Pancreas (tissue), 10 donors: ENCODE data around the gene RAP1GAP2. TPM values are rescaled to one million over a fixed set of nuclear protein-coding genes. Genes with fewer than 3 reads are reported as not detected.
A peak's percentile ranks its signal among the peaks of the same experiment; 100 is the strongest.

Experiments used
- ATAC-seq, 4 donors: fragments of 200-7000 bp; cut with Tn5 transposase; one replicate each; pipeline versions ENCODE4 v1.8.0 to v1.9.1; 2020; ENCODE audit warnings: mild to moderate bottlenecking in 4 of 4, moderate library complexity in 4 of 4
- DNase-seq, 6 donors: peaks; one replicate each; pipeline ENCODE4 v3.0.0-alpha.2; 2020
- FAIRE-seq: peaks from 2 replicates; lab custom pipeline; 2012; peaks lifted over from hg19 to GRCh38; lab: Jason Lieb, UNC
- H3K27ac ChIP-seq, 4 donors: fragments of 200-600 bp; sonication (generic); 1 replicate in 3 of 4; 2 replicates in 1 of 4; pipeline versions ENCODE4 v1.5.0 to v1.8.0; 2020
- H3K27me3 ChIP-seq, 4 donors: fragments of 200-600 bp; one replicate each; pipeline ENCODE4 v1.8.0; 2021
- H3K36me3 ChIP-seq, 3 donors: fragments of 200-600 bp; sonication (generic) in 1 of 3; one replicate each; pipeline versions ENCODE4 v1.5.0 to v1.8.0; 2020 to 2021
- H3K4me1 ChIP-seq, 3 donors: fragments of 200-600 bp; one replicate each; pipeline ENCODE4 v1.8.0; 2021
- H3K4me3 ChIP-seq, 4 donors: fragments of 200-600 bp; sonication (generic) in 2 of 4; one replicate each; pipeline versions ENCODE4 v1.5.0 to v1.8.0; 2020 to 2021
- H3K9me3 ChIP-seq, 4 donors: fragments of 200-600 bp; one replicate each; pipeline ENCODE4 v1.8.0; 2021
- WGBS, 2 donors: extraction: QIAGEN DNeasy Blood & Tissue Kit; methylation state at CpG; one replicate each; pipeline ENCODE4 v1.1.7; 2013; 5-methylcytosine and 5-hydroxymethylcytosine counted together
- intact Hi-C, 3 donors: fragments of 100-400 bp; cut with DNase I; formaldehyde crosslinking; loops; one replicate each; pipeline versions ENCODE4 v1.11.1 to v1.14.2; 2022
- polyA plus RNA-seq, 2 donors: library from polyadenylated mRNA; stranded (reverse); fragments of 200-250 nt; gene quantifications; one replicate each; pipeline ENCODE4 v1.2.3, GENCODE V29; 2013
- total RNA-seq, 6 donors: library from RNA; stranded (reverse); fragmentation: NEBNext Ultra II Directional in 4 of 6; extraction: Animal tissue kit (Norgen Biotek cat#: 25700) in 4 of 6; gene quantifications; one replicate each; pipeline versions ENCODE4 v1.2.1 to v1.2.4, GENCODE V29; 2021 to 2023
- TF ChIP-seq, protein P1 (sequence below), 4 donors: fragments of 200-600 bp; sonication (generic) in 3 of 4; IDR thresholded peaks; one replicate each; pipeline versions ENCODE4 v1.5.0 to v1.8.0; 2021; ENCODE audit warnings: antibody characterized with exemption in 4 of 4
- donor health status: healthy with polysubstance abuse.
- donor health status: DM: no; HTN: no; CAD: no; lungs with moderate emphysema.
- donor health status: DM: no; HTN: no; CAD: no.
- donor health status: control.
- donor health status: control.
- donor health status: Bipolar disorder and iron deficiency.
- donor health status: DM: yes; HTN: yes; CAD: no.
- donor health status: DM: no; HTN: no; CAD: no.
- donor health status: DM: no; HTN: no; CAD: no.
- donor health status: DM: yes; HTN: yes; CAD: no.

The RAP1GAP2 gene
- total and polyA plus RNA-seq, 8 donors = 29.7 to 51.2 (median 43.0) TPM

DNA sequence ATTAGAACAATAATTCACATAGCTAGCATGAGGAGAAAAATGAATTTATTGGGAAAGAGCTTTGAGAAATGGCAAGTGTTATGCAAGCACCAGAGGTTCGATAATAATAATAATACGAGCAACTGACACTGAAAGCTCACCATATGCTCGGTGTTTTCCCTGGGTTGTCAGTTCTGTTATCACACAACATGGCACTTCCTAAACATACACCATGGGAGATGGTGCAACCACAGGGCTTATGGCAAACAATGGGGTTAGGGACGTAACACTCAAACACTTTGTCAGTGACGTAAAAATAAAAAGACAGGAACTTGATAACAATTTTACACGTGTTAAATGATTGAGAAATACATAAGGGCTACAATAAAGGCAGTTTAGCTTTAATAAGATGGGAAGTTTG is 243.5 kb downstream of the RAP1GAP2 start:
- H3K9me3 ChIP-seq = no peaks in the 10 kb centered on the region
- H3K27me3 ChIP-seq = no peaks in the 10 kb centered on the region
- no peaks in the 10 kb centered on the region for H3K4me1 ChIP-seq
- ATAC-seq = peak in 3 of 4 donors; percentile 9 to 39 (median 31)
- no peak for FAIRE-seq
- no peak overlapping the region for H3K27ac ChIP-seq
- DNase-seq = peak in 1 of 6 donors; percentile 7
- H3K4me3 ChIP-seq = no peak overlapping the region
- intact Hi-C loops = loop anchor here in 1 of 3 donors (10.0 kb wide), 1 partner anchor 605 kb away; no protein-coding TSS in a partner anchor
- no peaks in the 10 kb centered on the region for H3K36me3 ChIP-seq
- TF ChIP-seq, protein P1, sequence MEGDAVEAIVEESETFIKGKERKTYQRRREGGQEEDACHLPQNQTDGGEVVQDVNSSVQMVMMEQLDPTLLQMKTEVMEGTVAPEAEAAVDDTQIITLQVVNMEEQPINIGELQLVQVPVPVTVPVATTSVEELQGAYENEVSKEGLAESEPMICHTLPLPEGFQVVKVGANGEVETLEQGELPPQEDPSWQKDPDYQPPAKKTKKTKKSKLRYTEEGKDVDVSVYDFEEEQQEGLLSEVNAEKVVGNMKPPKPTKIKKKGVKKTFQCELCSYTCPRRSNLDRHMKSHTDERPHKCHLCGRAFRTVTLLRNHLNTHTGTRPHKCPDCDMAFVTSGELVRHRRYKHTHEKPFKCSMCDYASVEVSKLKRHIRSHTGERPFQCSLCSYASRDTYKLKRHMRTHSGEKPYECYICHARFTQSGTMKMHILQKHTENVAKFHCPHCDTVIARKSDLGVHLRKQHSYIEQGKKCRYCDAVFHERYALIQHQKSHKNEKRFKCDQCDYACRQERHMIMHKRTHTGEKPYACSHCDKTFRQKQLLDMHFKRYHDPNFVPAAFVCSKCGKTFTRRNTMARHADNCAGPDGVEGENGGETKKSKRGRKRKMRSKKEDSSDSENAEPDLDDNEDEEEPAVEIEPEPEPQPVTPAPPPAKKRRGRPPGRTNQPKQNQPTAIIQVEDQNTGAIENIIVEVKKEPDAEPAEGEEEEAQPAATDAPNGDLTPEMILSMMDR (IDR thresholded peaks at IDR 0.05) = no peak
- 22 to 23% methylated on average over 6 of the region's 6 CpGs for WGBS, 2 donors

DNA sequence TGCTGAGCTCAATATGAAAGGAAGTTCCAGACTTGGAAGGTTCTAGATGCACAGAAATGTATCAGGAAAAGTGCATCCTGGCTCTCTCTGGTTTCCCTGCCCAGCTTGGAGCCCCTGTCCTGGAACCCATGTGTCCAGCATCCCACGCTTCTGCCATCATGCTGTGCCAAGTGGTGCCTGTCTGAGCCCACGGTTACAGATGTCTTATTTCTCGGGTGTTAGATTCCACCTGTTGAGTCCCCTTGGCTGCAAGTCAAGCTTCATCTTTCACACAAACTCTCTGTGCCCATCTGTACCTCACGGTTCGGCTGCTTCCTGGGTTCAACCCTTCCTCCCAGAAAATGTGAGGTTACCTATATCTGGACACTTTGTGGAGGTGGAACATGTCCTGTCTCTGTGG is 244.6 kb downstream of the RAP1GAP2 start:
- no peak for ATAC-seq
- H3K36me3 ChIP-seq = no peaks in the 10 kb centered on the region
- peak in 1 of 6 donors; percentile 9 for DNase-seq
- no peak for FAIRE-seq
- H3K4me1 ChIP-seq = no peaks in the 10 kb centered on the region
- TF ChIP-seq, protein P1 (IDR thresholded peaks at IDR 0.05) = no peak
- no peak overlapping the region for H3K27ac ChIP-seq
- H3K27me3 ChIP-seq = no peaks in the 10 kb centered on the region
- H3K4me3 ChIP-seq = no peak overlapping the region
- intact Hi-C loops = loop anchor here in 1 of 3 donors (10.0 kb wide), 1 partner anchor 604 kb away; no protein-coding TSS in a partner anchor
- no peaks in the 10 kb centered on the region for H3K9me3 ChIP-seq
- 38% methylated on average over 5 of the region's 5 CpGs for WGBS, 2 donors

DNA sequence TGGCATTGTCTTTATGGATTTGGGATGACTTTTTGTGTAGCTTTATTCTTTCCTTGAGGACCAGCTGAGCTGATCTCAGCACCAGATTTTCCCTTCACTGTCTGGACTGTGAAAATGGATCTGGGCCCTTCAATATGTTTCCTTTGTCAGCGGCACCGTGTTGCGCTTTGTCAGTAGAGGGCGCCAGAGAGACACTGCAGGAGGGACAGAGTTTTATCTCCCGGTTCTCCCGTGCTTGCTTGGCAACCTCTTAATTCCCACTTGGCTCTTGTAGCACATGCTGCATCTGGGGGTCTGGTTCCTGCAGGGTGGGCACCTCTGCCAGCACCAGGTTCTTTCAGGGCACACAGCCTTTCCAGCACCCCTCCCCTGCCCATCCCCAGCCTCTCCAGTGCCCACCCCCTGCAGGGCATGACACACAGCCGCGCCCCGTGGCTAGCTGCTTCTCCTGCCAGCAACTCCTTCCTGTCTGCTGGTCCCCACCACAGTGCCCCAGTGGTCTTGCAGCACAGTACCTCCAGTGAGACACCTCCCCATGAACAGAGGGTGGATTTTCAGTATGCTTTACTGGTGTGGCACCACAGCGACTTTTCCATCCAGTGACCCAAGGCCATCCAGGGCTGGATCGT is 247.6 kb downstream of the RAP1GAP2 start:
- ATAC-seq (no peak), DNase-seq (no peak), FAIRE-seq (no peak)
- H3K4me1 ChIP-seq = no peaks in the 10 kb centered on the region
- no peaks in the 10 kb centered on the region for H3K27me3 ChIP-seq
- no peaks in the 10 kb centered on the region for H3K9me3 ChIP-seq
- no peaks in the 10 kb centered on the region for H3K36me3 ChIP-seq
- WGBS, 2 donors = 61% methylated on average over 11 of the region's 11 CpGs
- intact Hi-C loops = loop anchor here in 1 of 3 donors (10.0 kb wide), 1 partner anchor 601 kb away; no protein-coding TSS in a partner anchor
- no peak overlapping the region for H3K27ac ChIP-seq
- TF ChIP-seq, protein P1 (IDR thresholded peaks at IDR 0.05) = no peak
- no peak overlapping the region for H3K4me3 ChIP-seq

DNA sequence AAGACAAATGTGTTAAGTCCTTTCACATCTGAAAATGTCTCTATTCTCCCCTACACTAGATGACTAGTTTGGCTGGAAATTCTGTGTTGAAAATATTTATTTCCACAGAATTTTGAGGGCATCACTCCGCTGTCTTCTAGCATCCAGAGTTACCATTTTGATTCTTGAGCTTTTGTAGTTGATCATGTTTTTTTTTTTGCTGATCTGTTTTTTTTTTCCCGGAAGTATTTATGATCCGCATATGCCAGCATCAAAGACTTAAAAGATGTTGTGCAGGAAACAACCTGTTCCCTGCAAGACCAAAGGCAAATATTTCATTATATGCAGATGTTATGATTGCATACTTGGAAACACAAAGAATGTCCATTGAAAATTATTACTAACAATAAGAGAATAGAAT is 250.5 kb downstream of the RAP1GAP2 start:
- 81 to 85% methylated on average over 3 of the region's 3 CpGs for whole genome bisulfite sequencing, 2 donors
- Histone ChIP-seq H3K4me1 (no peaks in the 10 kb centered on the region), H3K36me3 (no peaks in the 10 kb centered on the region), H3K27ac (no peak overlapping the region), H3K9me3 (no peaks in the 10 kb centered on the region), H3K4me3 (no peak overlapping the region), H3K27me3 (no peaks in the 10 kb centered on the region)
- intact Hi-C loops = loop anchor here in 1 of 3 donors (10.0 kb wide), 1 partner anchor 598 kb away; no protein-coding TSS in a partner anchor
- DNase-seq (no peak), ATAC-seq (no peak), FAIRE-seq (no peak)
- TF ChIP-seq, protein P1 (IDR thresholded peaks at IDR 0.05) = no peak
